ENCODE measurements around the gene BMP6.
"Not testable (repeated sequence)": the region's sequence is repeated elsewhere in the genome, so short reads cannot be mapped to it uniquely, and the experiment has no call there.

The BMP6 gene

GRCh38 chr6:7894262-7895124 lies 168.6 kb downstream of the BMP6 start:
- TF ChIP-seq ZFX (IDR thresholded peaks at IDR 0.05; ENCODE audit: borderline replicate concordance) (no peak), CTCF (IDR thresholded peaks at IDR 0.05) (no peak)
- H3K27ac ChIP-seq, result no peak overlapping the region

- TF ChIP-seq CTCF (IDR thresholded peaks at IDR 0.05) (no peak), ZFX (IDR thresholded peaks at IDR 0.05; ENCODE audit: borderline replicate concordance) (no peak)
- no peak overlapping the region for H3K27ac ChIP-seq
Measured at GRCh38 chr6:7895125-7895423, 169.2 kb downstream of the BMP6 start.

- no peak overlapping the region for H3K27ac ChIP-seq
- TF ChIP-seq ZFX (IDR thresholded peaks at IDR 0.05; ENCODE audit: borderline replicate concordance) (no peak), CTCF (IDR thresholded peaks at IDR 0.05) (no peak)
Measured at GRCh38 chr6:7896465-7896987, 170.6 kb downstream of the BMP6 start.

DNA sequence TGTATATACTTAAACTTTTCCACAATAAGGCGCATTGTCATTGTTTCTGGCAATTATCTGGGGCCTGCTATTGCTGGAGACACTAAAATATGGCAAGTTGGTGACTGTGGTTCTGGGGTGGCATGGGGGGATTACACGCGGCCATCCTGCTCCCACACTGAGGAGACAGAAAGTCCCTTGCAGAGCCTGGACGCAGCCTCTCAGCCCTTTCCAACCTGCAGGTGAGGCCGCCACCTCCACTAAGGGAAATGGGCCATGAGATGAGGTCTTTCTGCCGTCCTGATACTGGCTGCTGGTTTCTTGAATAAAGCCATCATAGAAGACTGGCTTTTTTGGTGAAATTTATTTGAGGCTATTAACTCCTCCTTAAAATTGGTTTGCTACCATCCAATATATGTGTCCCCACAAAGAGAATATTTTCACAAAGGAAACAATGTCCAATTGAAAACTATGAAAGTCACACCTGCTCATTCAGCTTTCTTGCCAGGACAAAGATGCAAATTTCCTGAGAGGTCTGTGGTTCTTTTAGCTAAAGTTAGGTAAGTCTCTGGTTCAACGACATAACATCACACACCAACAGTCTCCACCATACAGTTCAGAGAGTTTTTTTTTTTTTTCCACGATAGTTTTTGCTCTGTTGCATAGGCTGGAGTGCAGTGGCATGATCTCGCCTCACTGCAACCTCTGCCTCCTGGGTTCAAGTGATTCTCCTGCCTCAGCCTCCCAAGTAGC lies 171.7 kb downstream of the BMP6 start:
- H3K27ac ChIP-seq, result no peak overlapping the region
- TF ChIP-seq CTCF (IDR thresholded peaks at IDR 0.05) (no peak), ZFX (IDR thresholded peaks at IDR 0.05; ENCODE audit: borderline replicate concordance) (no peak)

- H3K27ac ChIP-seq, result not testable (repeated sequence)
Measured at GRCh38 chr6:7898193-7898586, 172.3 kb downstream of the BMP6 start.

- TF ChIP-seq CTCF (IDR thresholded peaks at IDR 0.05) (no peak), ZFX (IDR thresholded peaks at IDR 0.05; ENCODE audit: borderline replicate concordance) (no peak)
- H3K27ac ChIP-seq, result no peak overlapping the region
Measured at GRCh38 chr6:7899101-7899888, 173.4 kb downstream of the BMP6 start.

DNA sequence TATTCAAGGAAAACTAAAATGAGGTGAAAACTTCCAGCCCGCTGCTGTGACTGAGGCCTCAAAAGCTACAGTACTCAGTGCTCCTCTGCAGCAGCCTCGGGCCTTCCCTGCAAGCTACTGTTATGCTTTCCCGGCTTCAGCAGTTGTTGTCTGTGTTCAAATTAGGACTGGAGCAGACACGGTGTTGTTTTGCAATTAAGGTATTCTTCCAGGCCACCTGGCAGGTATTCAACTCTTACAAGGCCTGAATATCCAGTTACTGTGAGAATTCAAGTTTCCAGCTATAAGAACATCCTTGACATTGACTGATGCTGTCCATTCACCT lies 174.0 kb downstream of the BMP6 start:
- H3K27ac ChIP-seq, result no peak overlapping the region
- no peak for TF ChIP-seq ZFX (IDR thresholded peaks at IDR 0.05; ENCODE audit: borderline replicate concordance)
- TF ChIP-seq CTCF (IDR thresholded peaks at IDR 0.05), result no peak

Data from 22Rv1 (cell line).